K562 (cell line): ENCODE measurements around the gene CASP5.

Experiments
- ARHGAP35 ChIP-seq: fragments of 450-650 bp; IDR thresholded peaks from 2 replicates; pipeline ENCODE4 v1.6.1; 2018; ENCODE audit not compliant: partially characterized antibody
- CBX5 ChIP-seq: IDR thresholded peaks from 2 replicates; pipeline ENCODE4 v1.6.1; 2014; ENCODE audit warnings: low read depth, borderline replicate concordance
- EZH2 ChIP-seq: IDR thresholded peaks from 2 replicates; pipeline ENCODE4 v1.6.1; 2012; ENCODE audit warnings: low read depth, mild to moderate bottlenecking, inconsistent platforms, low read length, borderline replicate concordance
- TCF7 ChIP-seq: sonication (generic); IDR thresholded peaks from 2 replicates; pipeline ENCODE4 v1.6.1; 2016; ENCODE audit warnings: antibody characterized with exemption, borderline replicate concordance
- TEAD1 ChIP-seq, 2 experiments: fragments of 450-650 bp in 1 of 2; sonication (generic) in 1 of 2; formaldehyde crosslinking; IDR thresholded peaks; 2 replicates each; pipeline versions ENCODE4 v1.4.0 to v1.8.0; 2020 to 2022; ENCODE audit warnings: mild to moderate bottlenecking in 2 of 2, missing genetic modification reagents in 1 of 2
- YY1 ChIP-seq, 3 experiments: IDR thresholded peaks; 2 replicates each; pipeline ENCODE4 v1.6.1; 2011; ENCODE audit warnings: low read length in 2 of 3, mild to moderate bottlenecking in 2 of 3, moderate library complexity in 2 of 3, borderline replicate concordance in 1 of 3, control low read depth in 1 of 3, low read depth in 1 of 3; ENCODE audit not compliant: insufficient read depth in 3 of 3, insufficient replicate concordance in 2 of 3, control insufficient read depth in 1 of 3, insufficient read length in 1 of 3; ENCODE audit errors: extremely low read depth in 1 of 3
- ZNF140 ChIP-seq: fragments of 250-450 bp; sonication (Bioruptor Pico); IDR thresholded peaks from 2 replicates; pipeline ENCODE4 v1.8.0; 2021; ENCODE audit warnings: moderate library complexity, mild to moderate bottlenecking, inconsistent platforms
- TF ChIP-seq, protein P1 (sequence below), 3 experiments: IDR thresholded peaks in 2 of 3; conservative IDR thresholded peaks in 1 of 3; 2 replicates each; pipeline ENCODE4 v1.5.1; 2011 to 2012; ENCODE audit warnings: low read length in 3 of 3, mild to moderate bottlenecking in 3 of 3, control low read depth in 2 of 3, improper control_type of control experiment in 1 of 3, inconsistent platforms in 1 of 3, low read depth in 1 of 3, mixed read lengths in 1 of 3, moderate library complexity in 1 of 3; ENCODE audit not compliant: insufficient read depth in 2 of 3
- TF ChIP-seq, protein P2 (sequence below): fragments of 450-650 bp; formaldehyde crosslinking; IDR thresholded peaks from 2 replicates; pipeline ENCODE4 v1.4.0; 2020; ENCODE audit warnings: mild to moderate bottlenecking, moderate library complexity
- TF ChIP-seq, protein P3 (sequence below): sonication (generic); formaldehyde crosslinking; IDR thresholded peaks from 2 replicates; pipeline ENCODE4 v1.8.0; 2022; ENCODE audit warnings: mild to moderate bottlenecking, missing genetic modification reagents, borderline replicate concordance

DNA sequence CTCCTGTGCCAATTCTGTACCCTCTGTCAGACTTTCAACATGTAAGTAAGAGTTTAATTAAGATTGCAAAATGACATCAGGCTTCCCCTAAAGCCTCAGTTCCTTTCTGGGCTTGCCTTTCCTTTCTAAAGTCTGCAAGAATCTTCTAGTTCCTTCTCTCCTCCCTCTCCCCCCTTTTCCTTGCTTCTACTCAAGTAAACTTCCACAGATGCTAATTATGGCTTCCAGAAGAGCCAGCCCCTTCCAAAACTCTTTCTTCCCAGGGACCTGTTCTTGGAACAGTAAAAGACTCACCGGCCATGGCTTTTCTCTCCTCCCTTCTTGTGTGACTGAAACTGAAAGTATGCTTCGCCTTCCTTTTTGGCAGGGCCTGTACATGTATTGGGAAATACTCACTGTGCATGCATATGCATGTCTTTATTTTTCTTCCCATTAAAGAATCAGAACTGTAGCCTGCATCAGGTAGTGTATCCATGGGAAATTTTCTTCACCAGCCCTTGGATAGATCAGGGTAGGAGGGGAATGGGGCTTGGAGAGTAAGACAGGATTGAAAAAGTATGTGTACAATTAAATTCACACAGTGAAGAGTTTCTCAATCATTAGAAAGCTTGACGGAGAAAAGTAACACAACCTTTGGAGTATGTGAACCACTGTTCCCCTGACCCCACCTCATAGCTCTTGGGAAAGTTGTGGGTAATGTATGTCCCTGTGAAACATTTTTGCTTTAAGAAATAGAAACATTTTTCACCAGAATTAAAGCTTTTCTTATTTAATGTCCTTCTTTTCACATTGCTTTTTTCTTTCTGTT is 12.0 kb upstream of the CASP5 start, which contains the start of gene CASP1:
- TF ChIP-seq TCF7 (no peak), EZH2 (no peak), TEAD1 (CRISPR knock-in tag; IDR thresholded peaks at IDR 0.05) (no peak), ARHGAP35 (no peak), CBX5 (no peak), YY1 (IDR thresholded peaks at IDR 0.05; ENCODE audit: borderline replicate concordance in 1 of 3, control insufficient read depth in 1 of 3, extremely low read depth in 1 of 3, insufficient read depth in 3 of 3, insufficient read length in 1 of 3, insufficient replicate concordance in 2 of 3, low read depth in 1 of 3, low read length in 2 of 3) (no peak), ZNF140 (CRISPR knock-in tag) (no peak)
- TF ChIP-seq, protein P1, sequence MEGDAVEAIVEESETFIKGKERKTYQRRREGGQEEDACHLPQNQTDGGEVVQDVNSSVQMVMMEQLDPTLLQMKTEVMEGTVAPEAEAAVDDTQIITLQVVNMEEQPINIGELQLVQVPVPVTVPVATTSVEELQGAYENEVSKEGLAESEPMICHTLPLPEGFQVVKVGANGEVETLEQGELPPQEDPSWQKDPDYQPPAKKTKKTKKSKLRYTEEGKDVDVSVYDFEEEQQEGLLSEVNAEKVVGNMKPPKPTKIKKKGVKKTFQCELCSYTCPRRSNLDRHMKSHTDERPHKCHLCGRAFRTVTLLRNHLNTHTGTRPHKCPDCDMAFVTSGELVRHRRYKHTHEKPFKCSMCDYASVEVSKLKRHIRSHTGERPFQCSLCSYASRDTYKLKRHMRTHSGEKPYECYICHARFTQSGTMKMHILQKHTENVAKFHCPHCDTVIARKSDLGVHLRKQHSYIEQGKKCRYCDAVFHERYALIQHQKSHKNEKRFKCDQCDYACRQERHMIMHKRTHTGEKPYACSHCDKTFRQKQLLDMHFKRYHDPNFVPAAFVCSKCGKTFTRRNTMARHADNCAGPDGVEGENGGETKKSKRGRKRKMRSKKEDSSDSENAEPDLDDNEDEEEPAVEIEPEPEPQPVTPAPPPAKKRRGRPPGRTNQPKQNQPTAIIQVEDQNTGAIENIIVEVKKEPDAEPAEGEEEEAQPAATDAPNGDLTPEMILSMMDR (IDR thresholded peaks at IDR 0.05 in 2 of 3, conservative IDR thresholded peaks at IDR 0.05 in 1 of 3; ENCODE audit: insufficient read depth in 2 of 3, low read depth in 1 of 3, low read length in 3 of 3) = no peak
- TF ChIP-seq, protein P2, sequence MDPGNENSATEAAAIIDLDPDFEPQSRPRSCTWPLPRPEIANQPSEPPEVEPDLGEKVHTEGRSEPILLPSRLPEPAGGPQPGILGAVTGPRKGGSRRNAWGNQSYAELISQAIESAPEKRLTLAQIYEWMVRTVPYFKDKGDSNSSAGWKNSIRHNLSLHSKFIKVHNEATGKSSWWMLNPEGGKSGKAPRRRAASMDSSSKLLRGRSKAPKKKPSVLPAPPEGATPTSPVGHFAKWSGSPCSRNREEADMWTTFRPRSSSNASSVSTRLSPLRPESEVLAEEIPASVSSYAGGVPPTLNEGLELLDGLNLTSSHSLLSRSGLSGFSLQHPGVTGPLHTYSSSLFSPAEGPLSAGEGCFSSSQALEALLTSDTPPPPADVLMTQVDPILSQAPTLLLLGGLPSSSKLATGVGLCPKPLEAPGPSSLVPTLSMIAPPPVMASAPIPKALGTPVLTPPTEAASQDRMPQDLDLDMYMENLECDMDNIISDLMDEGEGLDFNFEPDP (CRISPR knock-in tag) = no peak
- TF ChIP-seq, protein P3, sequence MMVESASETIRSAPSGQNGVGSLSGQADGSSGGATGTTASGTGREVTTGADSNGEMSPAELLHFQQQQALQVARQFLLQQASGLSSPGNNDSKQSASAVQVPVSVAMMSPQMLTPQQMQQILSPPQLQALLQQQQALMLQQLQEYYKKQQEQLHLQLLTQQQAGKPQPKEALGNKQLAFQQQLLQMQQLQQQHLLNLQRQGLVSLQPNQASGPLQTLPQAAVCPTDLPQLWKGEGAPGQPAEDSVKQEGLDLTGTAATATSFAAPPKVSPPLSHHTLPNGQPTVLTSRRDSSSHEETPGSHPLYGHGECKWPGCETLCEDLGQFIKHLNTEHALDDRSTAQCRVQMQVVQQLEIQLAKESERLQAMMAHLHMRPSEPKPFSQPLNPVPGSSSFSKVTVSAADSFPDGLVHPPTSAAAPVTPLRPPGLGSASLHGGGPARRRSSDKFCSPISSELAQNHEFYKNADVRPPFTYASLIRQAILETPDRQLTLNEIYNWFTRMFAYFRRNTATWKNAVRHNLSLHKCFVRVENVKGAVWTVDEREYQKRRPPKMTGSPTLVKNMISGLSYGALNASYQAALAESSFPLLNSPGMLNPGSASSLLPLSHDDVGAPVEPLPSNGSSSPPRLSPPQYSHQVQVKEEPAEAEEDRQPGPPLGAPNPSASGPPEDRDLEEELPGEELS = no peak
